ENCODE measurements around the gene MPPED2.

GRCh38 chr11:30387891-30388861 lies 198.0 kb downstream of the MPPED2 start:
- no peak for TF ChIP-seq CTCF (IDR thresholded peaks at IDR 0.05)
- TF ChIP-seq EP300 (IDR thresholded peaks at IDR 0.05): no peak
- TF ChIP-seq POLR2AphosphoS5 (IDR thresholded peaks at IDR 0.05): no peak

Measured in esophagus muscularis mucosa (tissue), 4 donors.